Spinal cord (tissue), 10 donors: Measurements from ENCODE around the gene URB1. TPM values are rescaled to one million over a fixed set of nuclear protein-coding genes. Genes with fewer than 3 reads are reported as not detected.

Source experiments
- DNase-seq, 6 donors: peaks; one replicate each; pipeline versions ENCODE4 v3.0.0 to v3.0.0-alpha.2; 2013 to 2015; ENCODE audit warnings: low spot score in 6 of 6, low read depth in 4 of 6
- H3K27ac ChIP-seq: one replicate; pipeline ENCODE4 v1.5.1; 2013; ENCODE audit warnings: low read depth, low read length, control low read depth
- H3K27me3 ChIP-seq: one replicate; pipeline ENCODE4 v1.6.1; 2013; ENCODE audit warnings: low read length; ENCODE audit not compliant: control insufficient read depth, insufficient read depth
- H3K36me3 ChIP-seq: one replicate; pipeline ENCODE4 v1.6.1; 2013; ENCODE audit warnings: low read length; ENCODE audit not compliant: control insufficient read depth, insufficient read depth
- H3K4me1 ChIP-seq: one replicate; pipeline ENCODE4 v1.6.1; 2013; ENCODE audit warnings: low read length; ENCODE audit not compliant: control insufficient read depth, insufficient read depth
- H3K4me3 ChIP-seq: one replicate; pipeline ENCODE4 v1.5.1; 2013; ENCODE audit warnings: low read depth, low read length, control low read depth
- H3K9me3 ChIP-seq: one replicate; pipeline ENCODE4 v1.6.1; 2013; ENCODE audit warnings: low read length; ENCODE audit not compliant: control insufficient read depth, insufficient read depth
- WGBS: methylation state at CpG from one replicate; pipeline ENCODE4 v1.1.5; 2013; ENCODE audit warnings: missing lambda C conversion rate; ENCODE audit not compliant: insufficient coverage; 5-methylcytosine and 5-hydroxymethylcytosine counted together
- polyA plus RNA-seq, 2 donors: library from polyadenylated mRNA; unstranded; fragments of 120-200 nt; gene quantifications; one replicate each; pipeline ENCODE4 v1.2.1, GENCODE V29; 2013; ENCODE audit not compliant: insufficient read length in 2 of 2
- total RNA-seq, 2 donors: library from RNA; depleted of rRNA in 1 of 2; stranded (reverse); fragments of 120-200 nt in 1 of 2; fragments of >200 nt in 1 of 2; gene quantifications; one replicate each; pipeline versions ENCODE4 v1.2.3 to v1.2.4, GENCODE V29; 2013 to 2014
- donor health status: healthy.

The URB1 gene
- total and polyA plus RNA-seq, 4 donors: 15.9 to 18.3 (median 17.1) TPM

DNA sequence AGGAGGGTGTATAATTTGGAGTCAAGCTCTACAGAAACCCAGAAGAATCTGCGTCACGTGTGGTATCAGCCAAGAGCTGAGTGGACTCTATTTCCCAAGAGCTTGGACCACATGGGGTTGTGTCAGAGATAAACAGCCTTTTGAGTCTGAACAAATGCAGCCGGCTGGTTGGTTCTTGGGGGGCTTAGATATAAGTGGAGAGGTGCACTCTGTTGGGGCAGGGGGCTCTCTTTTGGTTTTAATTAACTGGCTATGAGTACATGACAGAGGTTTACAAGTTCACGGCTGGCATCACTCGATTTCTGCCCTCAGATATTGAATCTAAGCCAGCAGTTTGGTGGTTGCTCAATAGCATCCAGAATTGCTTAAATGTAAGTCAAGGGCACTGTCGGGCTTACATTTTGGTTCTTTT lies 94.7 kb downstream of the URB1 start:
- H3K36me3 ChIP-seq: peaks cover 9% of the 10 kb centered on the region
- DNase-seq: no peak
- H3K9me3 ChIP-seq: no peaks in the 10 kb centered on the region
- WGBS: 93% methylated on average over 6 of the region's 6 CpGs
- no peak overlapping the region for H3K4me3 ChIP-seq
- no peaks in the 10 kb centered on the region for H3K27me3 ChIP-seq
- no peaks in the 10 kb centered on the region for H3K4me1 ChIP-seq
- H3K27ac ChIP-seq: no peak overlapping the region

DNA sequence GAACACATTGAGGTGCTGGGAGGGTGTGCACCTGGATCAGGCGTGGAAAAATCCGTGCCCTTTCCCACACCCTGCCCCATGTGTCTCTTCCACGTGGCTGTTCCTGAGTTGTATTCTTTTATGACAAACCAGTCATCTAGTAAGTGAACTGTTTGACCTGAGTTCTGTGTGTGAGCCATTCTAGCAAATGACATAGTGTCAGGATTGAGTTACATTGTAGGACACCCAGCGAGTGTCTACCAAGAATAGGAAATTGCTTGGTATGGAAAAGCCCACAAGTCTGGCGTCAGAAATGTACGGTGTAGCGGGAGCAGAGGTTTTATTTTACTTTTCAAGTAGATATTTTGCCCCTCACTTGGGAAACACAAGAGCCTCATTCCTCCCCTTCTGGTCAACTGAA lies 95.4 kb downstream of the URB1 start:
- WGBS: 100% methylated on average over 2 of the region's 7 CpGs

DNA sequence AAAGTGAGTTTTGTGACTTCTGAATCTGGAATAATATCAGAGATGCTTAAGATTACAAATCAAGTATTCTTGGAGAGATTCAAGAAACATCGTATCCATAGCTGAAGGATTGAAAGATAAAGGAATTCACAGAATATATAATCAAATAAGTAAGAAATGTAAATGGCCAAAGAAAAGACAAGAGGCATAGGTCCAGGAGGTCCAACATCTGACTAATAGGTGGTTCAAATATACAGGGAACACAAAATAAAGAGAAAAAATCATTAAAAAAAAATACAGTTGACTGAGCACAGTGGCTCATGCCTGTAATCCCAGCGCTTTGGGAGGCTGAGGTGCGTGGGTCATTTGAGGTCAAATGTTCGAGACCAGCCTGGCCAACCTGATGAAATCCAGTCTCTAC lies 107.3 kb downstream of the URB1 start:
- Histone ChIP-seq H3K4me1 (peaks cover under 1% of the 10 kb centered on the region), H3K9me3 (no peaks in the 10 kb centered on the region), H3K36me3 (peaks cover 3% of the 10 kb centered on the region), H3K27ac (no peak overlapping the region), H3K27me3 (no peaks in the 10 kb centered on the region), H3K4me3 (no peak overlapping the region)
- no CpG with 5 or more reads among the region's 4 CpGs for WGBS
- DNase-seq: no peak

More for the DNA sequence above, 95.4 kb downstream of the URB1 start:
- H3K27ac ChIP-seq: no peak overlapping the region
- H3K4me1 ChIP-seq: no peaks in the 10 kb centered on the region
- H3K4me3 ChIP-seq: no peak overlapping the region
- DNase-seq: no peak
- H3K27me3 ChIP-seq: no peaks in the 10 kb centered on the region
- peaks cover 9% of the 10 kb centered on the region for H3K36me3 ChIP-seq
- no peaks in the 10 kb centered on the region for H3K9me3 ChIP-seq

DNA sequence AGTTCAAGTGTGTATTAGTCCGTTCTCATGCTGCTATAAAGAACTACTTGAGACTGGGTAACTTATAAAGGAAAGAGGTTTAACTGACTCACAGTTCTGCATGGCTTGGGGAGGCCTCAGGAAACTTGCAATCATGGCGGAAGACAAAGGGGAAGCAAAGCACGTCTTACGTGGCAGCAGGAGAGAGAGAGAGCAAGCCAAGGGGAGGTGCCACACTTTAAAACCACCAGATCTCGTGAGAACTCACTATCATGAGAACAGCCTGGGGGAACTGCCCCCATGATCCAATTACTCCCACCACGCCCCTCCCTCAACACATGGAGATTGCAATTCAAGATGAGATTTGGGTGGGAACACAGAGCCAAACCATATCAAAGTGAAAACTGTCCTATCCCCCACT lies 109.8 kb downstream of the URB1 start:
- Histone ChIP-seq H3K4me1 (peaks cover 17% of the 10 kb centered on the region), H3K9me3 (no peaks in the 10 kb centered on the region), H3K36me3 (peaks cover 3% of the 10 kb centered on the region), H3K4me3 (no peak overlapping the region), H3K27me3 (no peaks in the 10 kb centered on the region), H3K27ac (no peak overlapping the region)
- 49% methylated on average over 3 of the region's 6 CpGs for WGBS
- no peak for DNase-seq

DNA sequence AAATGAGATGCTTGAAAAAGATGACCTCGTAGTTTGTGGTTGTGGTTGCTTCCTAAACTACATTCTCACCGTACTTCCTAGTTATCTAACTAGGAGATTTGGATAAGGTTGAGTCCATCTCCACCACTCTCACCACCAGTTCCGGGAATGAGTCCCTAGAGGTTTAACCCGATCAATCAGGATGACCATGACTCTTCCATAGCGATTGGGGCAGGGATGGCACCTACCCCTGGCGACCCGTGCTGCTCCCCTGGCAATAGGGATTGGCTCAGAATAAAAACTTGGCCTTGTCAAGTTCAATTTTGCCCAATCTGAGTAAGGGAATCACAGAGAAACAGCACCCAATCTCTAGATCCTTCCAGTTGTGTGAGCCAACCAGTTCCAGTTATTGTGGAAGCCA lies 111.3 kb downstream of the URB1 start:
- WGBS: 97% methylated on average over 4 of the region's 7 CpGs
- H3K36me3 ChIP-seq: peaks cover 3% of the 10 kb centered on the region
- H3K27me3 ChIP-seq: no peaks in the 10 kb centered on the region
- H3K4me3 ChIP-seq: no peak overlapping the region
- H3K9me3 ChIP-seq: no peaks in the 10 kb centered on the region
- DNase-seq: no peak
- no peak overlapping the region for H3K27ac ChIP-seq
- peaks cover 22% of the 10 kb centered on the region for H3K4me1 ChIP-seq

DNA sequence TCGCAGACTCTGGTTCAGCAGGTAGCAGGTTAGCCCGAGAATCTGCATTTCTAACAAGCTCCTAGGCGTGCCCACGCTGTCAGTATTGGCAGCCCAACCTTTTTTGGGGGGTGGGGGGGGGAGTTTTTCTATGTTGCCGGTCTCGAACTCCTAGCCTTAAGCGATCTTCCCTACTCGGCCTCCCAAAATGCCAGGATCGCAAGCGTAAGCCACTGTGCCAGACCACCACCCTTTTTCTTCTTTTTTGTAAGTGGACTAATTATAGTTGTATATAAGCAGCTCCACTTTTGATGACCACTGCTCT lies 113.5 kb downstream of the URB1 start:
- H3K4me1 ChIP-seq: peaks cover 22% of the 10 kb centered on the region
- H3K36me3 ChIP-seq: peaks cover 4% of the 10 kb centered on the region
- DNase-seq: no peak
- H3K27ac ChIP-seq: peak overlapping the region; percentile 61
- no peaks in the 10 kb centered on the region for H3K9me3 ChIP-seq
- no peaks in the 10 kb centered on the region for H3K27me3 ChIP-seq
- H3K4me3 ChIP-seq: peak overlapping the region; percentile 95
- WGBS: 0% methylated on average over 1 of the region's 10 CpGs

DNA sequence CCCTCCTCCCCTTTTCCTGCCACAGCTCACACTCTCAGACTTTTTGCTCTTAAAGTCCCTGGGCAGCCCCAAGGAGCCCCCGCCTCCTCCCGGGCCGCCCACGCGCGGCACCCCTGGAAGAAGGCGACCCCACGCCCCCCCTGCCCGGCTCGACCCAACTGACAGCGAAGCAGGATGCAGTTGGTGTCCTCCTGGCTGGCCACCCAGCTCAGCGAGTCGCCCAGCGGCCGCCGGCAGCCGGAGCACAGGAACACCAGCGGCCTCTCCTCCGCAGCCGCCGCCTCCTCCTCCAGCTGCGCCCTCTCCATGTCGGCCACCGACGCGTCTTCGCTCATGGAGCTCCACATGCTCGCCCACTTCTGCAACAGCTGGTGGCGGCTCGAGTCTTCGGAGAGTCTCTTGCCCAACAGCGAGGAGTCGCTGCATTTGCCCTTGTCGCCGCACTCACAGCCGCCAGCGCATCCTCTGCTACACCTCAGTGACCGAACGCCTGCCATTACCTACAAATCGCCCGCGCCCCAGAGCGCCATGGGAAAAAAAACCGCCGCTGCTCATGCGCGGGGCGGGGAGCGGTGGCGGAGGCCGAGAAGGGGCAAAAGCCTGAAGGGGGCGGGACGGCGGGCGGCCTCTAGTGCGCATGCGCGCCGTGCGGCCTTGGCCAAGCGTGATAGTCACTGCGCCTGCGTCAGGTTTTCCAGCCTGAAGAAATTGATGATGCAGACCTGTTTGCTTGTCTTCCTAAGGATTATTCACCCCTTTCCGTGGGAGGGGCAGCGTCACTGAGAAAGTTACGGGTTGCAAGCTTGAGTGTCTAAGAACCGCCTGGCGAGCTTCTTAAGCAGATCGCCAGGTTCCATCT lies 114.1 kb downstream of the URB1 start, which contains the start of gene MIS18A:
MIS18A (minus strand) TSS at position 532 of the 859 bp plus-strand sequence; CDS start at position 497, 35 bp downstream.
- Histone ChIP-seq H3K27ac (peak within 1 kb of the TSS; percentile 61), H3K4me3 (peak within 1 kb of the TSS; percentile 95), H3K36me3 (peaks cover 6% of the 10 kb centered on the region), H3K27me3 (no peaks in the 10 kb centered on the region), H3K4me1 (peaks cover 22% of the 10 kb centered on the region), H3K9me3 (no peaks in the 10 kb centered on the region)
- under 1% methylated on average over 69 of the region's 69 CpGs for WGBS
- peak; percentile 83 to 99 (median 92) for DNase-seq

DNA sequence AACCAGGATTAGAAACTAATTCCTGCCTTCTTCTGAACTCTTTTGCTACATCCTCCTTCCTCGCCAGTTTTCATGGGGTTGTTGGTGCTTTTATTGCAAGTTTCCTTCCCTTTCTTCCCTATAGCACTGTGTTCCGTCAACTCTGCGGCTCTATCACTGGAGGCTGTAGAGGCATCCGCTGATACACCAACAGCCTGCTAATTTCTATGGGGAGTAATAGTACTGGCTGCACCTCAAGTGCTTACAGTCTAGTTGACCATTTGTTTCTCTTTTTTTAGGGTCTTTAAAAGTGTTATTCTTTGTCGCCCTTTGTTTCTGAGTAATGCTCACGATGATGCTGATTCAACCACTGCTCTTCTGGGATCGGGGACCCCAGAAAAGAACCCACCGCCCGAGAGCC lies 114.7 kb downstream of the URB1 start:
- no peaks in the 10 kb centered on the region for H3K9me3 ChIP-seq
- H3K27ac ChIP-seq: no peak overlapping the region
- peak in 1 of 6 donors; percentile 8 for DNase-seq
- H3K36me3 ChIP-seq: peaks cover 5% of the 10 kb centered on the region
- H3K4me1 ChIP-seq: peaks cover 22% of the 10 kb centered on the region
- no peaks in the 10 kb centered on the region for H3K27me3 ChIP-seq
- WGBS: 0% methylated on average over 5 of the region's 9 CpGs
- peak overlapping the region; percentile 95 for H3K4me3 ChIP-seq

DNA sequence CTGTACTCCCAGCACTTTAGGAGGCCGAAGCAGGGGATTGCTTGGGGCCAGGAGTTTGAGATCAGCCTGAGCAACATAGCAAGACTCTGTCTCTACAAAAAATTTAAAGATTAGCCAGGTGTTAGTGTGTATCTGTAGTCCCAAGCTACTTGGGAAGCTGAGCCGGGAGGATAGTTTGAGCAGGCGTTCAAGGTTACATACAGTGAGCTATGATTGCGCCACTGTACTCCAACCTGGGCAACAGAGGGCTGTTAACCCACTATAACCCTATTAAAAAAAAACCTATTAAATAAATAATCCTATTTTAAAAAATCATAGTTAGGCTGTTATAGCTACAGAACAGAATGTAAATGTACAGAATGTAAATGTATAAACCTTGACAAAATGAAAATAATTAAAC lies 116.1 kb downstream of the URB1 start:
- Histone ChIP-seq H3K4me3 (no peak overlapping the region), H3K9me3 (no peaks in the 10 kb centered on the region), H3K36me3 (peaks cover 6% of the 10 kb centered on the region), H3K27me3 (no peaks in the 10 kb centered on the region), H3K4me1 (peaks cover 22% of the 10 kb centered on the region), H3K27ac (no peak overlapping the region)
- 100% methylated on average over 1 of the region's 4 CpGs for WGBS
- DNase-seq: no peak

DNA sequence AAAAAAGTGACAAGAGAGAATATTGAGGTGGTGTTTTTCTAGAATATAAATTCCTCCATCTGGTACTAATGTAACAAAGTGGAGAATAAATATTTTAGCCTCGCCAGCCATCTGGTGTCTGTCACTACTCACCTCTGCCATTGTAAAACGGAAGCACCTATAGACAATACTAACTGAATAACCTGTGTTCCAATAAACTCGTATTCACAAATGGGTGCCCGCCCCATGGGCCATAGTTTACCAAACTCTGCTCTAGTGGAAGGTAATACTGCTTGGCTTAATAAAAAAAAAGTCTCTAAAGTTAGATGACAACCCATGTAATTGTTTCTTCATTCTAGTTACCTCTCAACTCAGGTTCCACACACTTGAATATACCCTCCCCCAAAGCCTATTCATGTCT lies 122.1 kb downstream of the URB1 start:
- WGBS: no CpG with 5 or more reads among the region's 4 CpGs
- no peak for DNase-seq
- Histone ChIP-seq H3K27me3 (no peaks in the 10 kb centered on the region), H3K4me1 (no peaks in the 10 kb centered on the region), H3K4me3 (no peak overlapping the region), H3K9me3 (no peaks in the 10 kb centered on the region), H3K27ac (no peak overlapping the region), H3K36me3 (peaks cover 14% of the 10 kb centered on the region)
